Tibial artery (tissue), 4 donors: Measurements from ENCODE around the gene C11orf68.

Source experiments
- DNase-seq, 2 donors: peaks; one replicate each; pipeline ENCODE4 v3.0.0-alpha.2; 2019
- H3K27ac ChIP-seq, 2 donors: fragments of 200-600 bp; sonication (generic) in 1 of 2; 1 replicate in 1 of 2; 2 replicates in 1 of 2; pipeline ENCODE4 v1.5.1; 2018 to 2019; ENCODE audit warnings: mild to moderate bottlenecking in 1 of 2
- H3K27me3 ChIP-seq, 2 donors: fragments of 200-600 bp; sonication (generic) in 1 of 2; one replicate each; pipeline versions ENCODE4 v1.5.1 to v1.6.0; 2016 to 2019
- H3K36me3 ChIP-seq, 3 donors: fragments of 200-600 bp; sonication (generic) in 2 of 3; one replicate each; pipeline ENCODE4 v1.5.1; 2016 to 2019; ENCODE audit warnings: mild to moderate bottlenecking in 2 of 3
- H3K4me1 ChIP-seq, 4 donors: fragments of 200-600 bp; sonication (generic) in 2 of 4; 1 replicate in 3 of 4; 2 replicates in 1 of 4; pipeline ENCODE4 v1.5.1; 2016 to 2019
- H3K4me3 ChIP-seq, 2 donors: fragments of 200-600 bp; sonication (generic) in 1 of 2; 1 replicate in 1 of 2; 2 replicates in 1 of 2; pipeline ENCODE4 v1.5.1; 2018 to 2019; ENCODE audit warnings: mild to moderate bottlenecking in 2 of 2
- H3K9me3 ChIP-seq, 3 donors: fragments of 200-600 bp; sonication (generic) in 1 of 3; one replicate each; pipeline ENCODE4 v1.5.1; 2016 to 2019
- intact Hi-C: fragments of 100-400 bp; cut with DNase I; formaldehyde crosslinking; loops from one replicate; pipeline ENCODE4 v1.15.0; 2023; ENCODE audit warnings: low total_unique reads
- TF ChIP-seq, protein P1 (sequence below), 2 experiments: fragments of 200-600 bp in 1 of 2; fragments of 450-650 bp in 1 of 2; IDR thresholded peaks; one replicate each; pipeline ENCODE4 v1.5.1; 2017 to 2019; ENCODE audit warnings: antibody characterized with exemption in 2 of 2, mild to moderate bottlenecking in 1 of 2, moderate library complexity in 1 of 2

C11orf68 gene

DNA sequence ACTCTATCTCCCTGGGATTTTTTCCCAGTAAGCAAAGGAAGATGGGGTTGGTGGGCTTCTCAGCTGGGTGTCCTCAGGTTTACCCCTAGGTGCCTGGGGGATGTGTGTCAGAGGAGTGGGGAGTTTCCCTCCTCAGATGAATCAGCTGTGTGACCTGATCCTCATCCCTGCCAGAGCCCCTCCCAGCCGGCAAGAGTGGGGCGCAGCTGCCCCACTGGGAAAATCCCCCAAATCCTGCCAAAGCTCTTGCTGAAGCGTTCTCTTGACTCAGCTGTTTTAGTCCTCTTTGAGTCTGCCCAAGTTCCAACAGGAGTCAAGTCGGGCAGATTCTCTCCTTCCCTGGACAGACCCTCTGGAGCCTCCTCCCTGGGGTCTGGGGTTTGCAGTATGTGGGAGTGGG, 6.0 kb downstream of the C11orf68 start:
- no peak for DNase-seq
- H3K4me1 ChIP-seq: peaks cover 13 to 59% (median 44%) of the 10 kb centered on the region in 4 donors
- H3K9me3 ChIP-seq: no peaks in the 10 kb centered on the region
- TF ChIP-seq, protein P1, sequence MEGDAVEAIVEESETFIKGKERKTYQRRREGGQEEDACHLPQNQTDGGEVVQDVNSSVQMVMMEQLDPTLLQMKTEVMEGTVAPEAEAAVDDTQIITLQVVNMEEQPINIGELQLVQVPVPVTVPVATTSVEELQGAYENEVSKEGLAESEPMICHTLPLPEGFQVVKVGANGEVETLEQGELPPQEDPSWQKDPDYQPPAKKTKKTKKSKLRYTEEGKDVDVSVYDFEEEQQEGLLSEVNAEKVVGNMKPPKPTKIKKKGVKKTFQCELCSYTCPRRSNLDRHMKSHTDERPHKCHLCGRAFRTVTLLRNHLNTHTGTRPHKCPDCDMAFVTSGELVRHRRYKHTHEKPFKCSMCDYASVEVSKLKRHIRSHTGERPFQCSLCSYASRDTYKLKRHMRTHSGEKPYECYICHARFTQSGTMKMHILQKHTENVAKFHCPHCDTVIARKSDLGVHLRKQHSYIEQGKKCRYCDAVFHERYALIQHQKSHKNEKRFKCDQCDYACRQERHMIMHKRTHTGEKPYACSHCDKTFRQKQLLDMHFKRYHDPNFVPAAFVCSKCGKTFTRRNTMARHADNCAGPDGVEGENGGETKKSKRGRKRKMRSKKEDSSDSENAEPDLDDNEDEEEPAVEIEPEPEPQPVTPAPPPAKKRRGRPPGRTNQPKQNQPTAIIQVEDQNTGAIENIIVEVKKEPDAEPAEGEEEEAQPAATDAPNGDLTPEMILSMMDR (IDR thresholded peaks at IDR 0.05): no peak
- H3K36me3 ChIP-seq: no peaks in the 10 kb centered on the region
- intact Hi-C loops: no loop called here
- H3K27me3 ChIP-seq: no peaks in the 10 kb centered on the region
- H3K27ac ChIP-seq: peak overlapping the region; percentile 10 to 72
- no peak overlapping the region for H3K4me3 ChIP-seq

DNA sequence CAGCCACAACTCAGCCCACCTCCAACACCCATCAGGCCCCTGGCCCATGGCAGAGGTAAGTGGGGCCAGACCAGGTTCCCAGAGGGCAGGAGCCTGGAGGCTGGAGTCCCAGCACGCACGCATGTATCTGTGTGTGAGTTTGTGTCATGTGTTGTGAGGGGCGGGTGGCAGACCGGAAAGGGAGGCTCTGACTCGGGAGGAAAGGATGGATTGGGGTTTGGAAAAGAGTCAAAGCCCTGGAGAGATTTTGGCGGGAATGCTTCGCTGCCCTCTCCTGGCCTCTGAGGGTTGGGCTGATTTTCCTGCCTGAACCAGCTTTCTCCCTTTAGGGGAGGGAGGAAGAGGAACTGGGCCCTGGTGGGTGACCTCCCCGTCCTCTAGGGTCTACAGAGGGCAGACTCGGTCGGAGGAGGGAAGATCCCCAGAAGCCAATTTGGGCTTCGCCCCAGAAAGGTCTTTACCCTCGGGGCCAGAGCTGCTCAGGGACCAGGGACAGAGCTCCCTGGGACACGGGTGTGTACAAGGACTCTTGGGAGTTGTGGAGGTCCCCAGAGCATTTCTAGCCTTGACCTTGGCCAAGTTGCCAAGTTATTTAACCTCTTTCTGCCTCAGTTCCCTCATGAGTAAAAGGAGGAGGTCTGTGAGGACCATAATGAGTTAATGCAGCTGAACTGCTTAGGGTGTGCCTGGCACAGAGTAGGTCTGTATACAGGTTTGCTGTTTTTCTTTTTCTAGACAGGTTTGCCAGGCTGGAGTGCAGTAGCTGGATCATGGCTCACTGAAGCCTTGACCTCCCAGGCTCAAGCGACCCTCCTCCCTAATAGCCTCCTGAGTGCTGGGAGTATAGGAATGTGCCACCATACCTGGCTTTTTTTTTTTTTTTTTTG, 6.9 kb downstream of the C11orf68 start:
- peak; percentile 80 to 91 for DNase-seq
- Histone ChIP-seq H3K27me3 (no peaks in the 10 kb centered on the region), H3K9me3 (no peaks in the 10 kb centered on the region), H3K4me3 (no peak overlapping the region), H3K4me1 (peaks cover 8 to 50% (median 35%) of the 10 kb centered on the region in 4 donors), H3K27ac (peak overlapping the region; percentile 53 to 72), H3K36me3 (no peaks in the 10 kb centered on the region)
- intact Hi-C loops: no loop called here
- TF ChIP-seq, protein P1 (IDR thresholded peaks at IDR 0.05): peak; percentile 38 to 40

DNA sequence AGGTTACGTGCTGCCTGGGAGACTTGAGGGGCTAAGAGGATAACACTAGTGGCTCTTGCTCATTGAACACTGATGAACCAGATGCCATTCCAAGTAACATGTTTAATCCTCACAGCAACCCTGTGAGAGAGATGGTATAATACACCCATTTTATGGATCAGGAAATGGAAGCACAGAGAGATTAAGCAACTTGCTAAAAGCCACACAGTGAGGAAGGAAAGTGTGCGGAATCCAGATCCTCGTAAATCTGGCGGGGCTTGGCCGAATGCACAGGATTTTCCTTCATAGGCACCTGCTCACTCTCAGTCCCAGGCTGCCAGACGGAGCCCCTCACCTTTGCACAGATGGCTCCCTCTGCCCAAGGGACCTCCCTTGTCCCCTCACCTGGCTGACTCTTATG, 11.0 kb downstream of the C11orf68 start:
- no peaks in the 10 kb centered on the region for H3K36me3 ChIP-seq
- peaks cover 0 to 20% (median 11%) of the 10 kb centered on the region in 4 donors for H3K4me1 ChIP-seq
- TF ChIP-seq, protein P1 (IDR thresholded peaks at IDR 0.05): no peak
- H3K27ac ChIP-seq: no peak overlapping the region
- intact Hi-C loops: no loop called here
- no peak overlapping the region for H3K4me3 ChIP-seq
- H3K27me3 ChIP-seq: no peaks in the 10 kb centered on the region
- H3K9me3 ChIP-seq: no peaks in the 10 kb centered on the region
- DNase-seq: no peak

DNA sequence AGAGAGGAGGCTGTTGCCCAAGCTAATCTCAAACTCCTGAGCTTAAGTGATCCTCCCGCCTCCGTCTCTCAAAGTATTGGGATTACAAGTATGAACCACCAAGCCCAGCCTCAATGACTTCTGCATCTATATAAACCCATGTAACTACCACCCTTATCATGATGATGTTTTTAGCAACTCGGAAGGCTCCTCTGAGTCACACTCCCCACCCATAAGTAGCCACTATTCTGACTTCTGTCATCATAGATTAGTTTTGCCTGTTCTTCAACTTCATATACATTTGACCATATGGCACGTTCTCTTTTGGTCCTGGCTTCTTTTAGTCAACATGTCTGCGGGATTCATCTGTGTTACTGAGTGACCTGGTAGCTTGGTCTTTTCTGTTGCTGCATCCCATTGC, 12.3 kb downstream of the C11orf68 start:
- Histone ChIP-seq H3K4me1 (peaks cover 0 to 7% (median 4%) of the 10 kb centered on the region in 4 donors), H3K27me3 (no peaks in the 10 kb centered on the region), H3K4me3 (no peak overlapping the region), H3K27ac (no peak overlapping the region), H3K36me3 (no peaks in the 10 kb centered on the region), H3K9me3 (no peaks in the 10 kb centered on the region)
- TF ChIP-seq, protein P1 (IDR thresholded peaks at IDR 0.05): no peak
- DNase-seq: no peak
- intact Hi-C loops: no loop called here

DNA sequence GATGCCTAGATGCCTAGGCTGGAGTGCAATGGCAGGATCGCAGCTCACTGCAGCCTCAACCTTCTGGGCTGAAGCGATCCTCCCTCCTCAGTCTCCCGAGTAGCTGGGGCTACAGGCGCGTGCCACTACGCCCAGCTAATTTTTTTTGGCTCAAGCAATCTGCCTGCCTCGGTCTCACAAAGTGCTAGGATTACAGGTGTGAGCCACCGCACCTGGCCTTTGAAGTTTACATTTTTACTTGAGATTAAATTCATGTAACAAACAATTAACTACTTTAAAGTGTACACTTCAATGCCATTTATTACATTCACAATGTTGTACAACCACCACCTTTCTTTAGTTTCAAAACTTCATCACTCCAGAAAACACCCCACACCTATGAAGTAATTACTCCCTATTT, 15.1 kb downstream of the C11orf68 start:
- no peak for DNase-seq
- Histone ChIP-seq H3K4me1 (peaks cover 0 to 19% (median 15%) of the 10 kb centered on the region in 4 donors), H3K27ac (no peak overlapping the region), H3K27me3 (no peaks in the 10 kb centered on the region), H3K9me3 (no peaks in the 10 kb centered on the region), H3K36me3 (no peaks in the 10 kb centered on the region), H3K4me3 (no peak overlapping the region)
- intact Hi-C loops: no loop called here
- TF ChIP-seq, protein P1 (IDR thresholded peaks at IDR 0.05): no peak
